Endothelial cell (in vitro differentiated cells): Measurements from ENCODE around the gene TIMM21. TPM values are rescaled to one million over a fixed set of nuclear protein-coding genes. Genes with fewer than 3 reads are reported as not detected.

ENCODE experiments used
- DNase-seq: peaks from one replicate; pipeline ENCODE4 v3.0.0; 2021; ENCODE audit warnings: low spot score
- H3K27ac Mint-ChIP-seq: one replicate; pipeline ENCODE4 v1.8.0; 2021; ENCODE audit warnings: mixed read lengths, inconsistent platforms; ENCODE audit not compliant: unreplicated experiment
- H3K27me3 Mint-ChIP-seq: one replicate; pipeline ENCODE4 v1.8.0; 2021; ENCODE audit warnings: mild to moderate bottlenecking, moderate library complexity, mixed read lengths, inconsistent platforms; ENCODE audit not compliant: unreplicated experiment
- H3K36me3 Mint-ChIP-seq: one replicate; pipeline ENCODE4 v1.8.0; 2021; ENCODE audit warnings: mild to moderate bottlenecking, low read depth, mixed read lengths, inconsistent platforms; ENCODE audit not compliant: unreplicated experiment
- H3K4me1 Mint-ChIP-seq: one replicate; pipeline ENCODE4 v1.8.0; 2021; ENCODE audit warnings: mild to moderate bottlenecking, mixed read lengths, inconsistent platforms; ENCODE audit not compliant: unreplicated experiment
- H3K4me3 Mint-ChIP-seq: one replicate; pipeline ENCODE4 v1.8.0; 2021; ENCODE audit warnings: mild to moderate bottlenecking, mixed read lengths, inconsistent platforms; ENCODE audit not compliant: unreplicated experiment
- H3K9me3 Mint-ChIP-seq: one replicate; pipeline ENCODE4 v1.8.0; 2021; ENCODE audit warnings: mixed read lengths, inconsistent platforms; ENCODE audit not compliant: unreplicated experiment
- CTCF ChIP-seq: fragments of 200-600 bp; sonication (generic); IDR thresholded peaks from one replicate; pipeline ENCODE4 v1.5.0; 2021; ENCODE audit warnings: antibody characterized with exemption; ENCODE audit not compliant: unreplicated experiment
- total RNA-seq: library from RNA; stranded (reverse); fragmentation: NEBNext Ultra II Directional; extraction: Animal tissue kit (Norgen Biotek cat#: 25700); gene quantifications from one replicate; pipeline ENCODE4 v1.2.1, GENCODE V29; 2021; ENCODE audit not compliant: unreplicated experiment

Gene TIMM21
- total RNA-seq, 1 donor from 2014 or later: 22.2 TPM

- Mint-ChIP-seq H3K4me3 (no peak overlapping the region), H3K9me3 (no peaks in the 10 kb centered on the region)
Observed at GRCh38 chr18:74163019-74163660, 14.8 kb downstream of the TIMM21 start.

DNA sequence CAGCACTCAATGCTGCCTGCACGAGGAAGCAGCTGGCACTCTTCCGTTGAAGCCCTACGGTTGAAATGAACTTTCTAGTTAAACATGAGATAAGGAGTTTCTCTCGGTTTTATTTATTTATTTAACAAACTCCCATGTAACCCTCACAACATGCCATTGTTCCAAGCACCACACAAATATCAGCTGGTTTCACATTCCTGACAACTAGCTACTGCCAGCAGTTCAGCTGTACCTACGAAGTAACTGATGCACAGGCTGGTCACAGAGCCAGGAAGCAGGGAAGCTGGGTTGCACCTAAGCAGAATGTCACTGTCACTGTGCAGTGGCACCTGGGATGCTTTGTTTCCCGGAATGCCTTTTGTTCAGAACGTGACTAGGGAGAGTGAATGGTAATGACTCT is 18.1 kb downstream of the TIMM21 start:
- Mint-ChIP-seq H3K4me1 (peaks cover 8% of the 10 kb centered on the region), H3K9me3 (no peaks in the 10 kb centered on the region), H3K4me3 (no peak overlapping the region), H3K36me3 (no peaks in the 10 kb centered on the region), H3K27ac (no peak overlapping the region), H3K27me3 (peaks cover 3% of the 10 kb centered on the region)
- DNase-seq: no peak
- TF ChIP-seq CTCF: no peak

More at GRCh38 chr18:74163019-74163660, 14.8 kb downstream of the TIMM21 start:
- Mint-ChIP-seq H3K27ac (peak overlapping the region; percentile 46), H3K27me3 (peaks cover 4% of the 10 kb centered on the region), H3K36me3 (peaks cover 4% of the 10 kb centered on the region), H3K4me1 (peaks cover 8% of the 10 kb centered on the region)
- DNase-seq: no peak
- TF ChIP-seq CTCF: no peak

GRCh38 chr18:74171910-74172606 is 23.7 kb downstream of the TIMM21 start:
- H3K27ac Mint-ChIP-seq: no peak overlapping the region
- no peaks in the 10 kb centered on the region for H3K9me3 Mint-ChIP-seq
- no peak for DNase-seq
- no peak for TF ChIP-seq CTCF
- H3K4me1 Mint-ChIP-seq: no peaks in the 10 kb centered on the region
- no peak overlapping the region for H3K4me3 Mint-ChIP-seq
- peaks cover 5% of the 10 kb centered on the region for H3K27me3 Mint-ChIP-seq
- H3K36me3 Mint-ChIP-seq: no peaks in the 10 kb centered on the region

DNA sequence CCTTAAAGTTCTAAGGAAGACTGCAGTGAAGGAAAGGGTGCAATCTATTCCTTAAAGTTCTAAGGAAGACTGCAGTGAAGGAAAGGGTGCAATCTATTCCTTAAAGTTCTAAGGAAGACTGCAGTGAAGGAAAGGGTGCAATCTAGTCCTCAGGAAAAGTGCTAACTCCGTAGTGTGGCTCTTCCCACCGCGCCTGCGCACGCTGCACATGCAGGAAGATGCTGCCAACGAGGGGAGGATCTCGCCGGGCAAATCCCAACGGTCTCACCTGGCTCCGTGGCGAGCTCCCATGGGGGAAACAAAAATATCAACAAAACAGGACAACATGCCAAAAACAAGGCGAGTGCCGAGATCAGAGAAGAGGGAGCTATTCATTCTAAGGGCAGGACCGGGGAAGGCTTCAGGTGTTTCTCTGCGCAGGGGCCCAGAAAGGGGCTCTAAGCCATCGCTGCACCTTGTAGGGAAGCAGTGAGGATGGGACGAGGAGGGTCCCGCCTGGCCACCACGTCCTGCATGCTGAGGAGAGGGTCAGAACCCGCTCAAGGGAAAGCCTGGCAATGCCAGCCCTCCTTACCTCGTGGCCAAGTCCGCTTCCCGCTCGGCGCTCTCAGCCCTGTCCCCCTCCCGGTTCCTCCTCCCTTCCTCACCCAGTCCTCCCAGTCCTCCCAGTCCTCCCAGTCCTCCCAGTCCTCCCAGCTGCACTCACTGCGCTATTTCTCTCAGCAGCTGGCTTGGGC is 24.5 kb downstream of the TIMM21 start:
- Mint-ChIP-seq H3K36me3 (no peaks in the 10 kb centered on the region), H3K27me3 (peaks cover 5% of the 10 kb centered on the region), H3K9me3 (no peaks in the 10 kb centered on the region), H3K4me1 (no peaks in the 10 kb centered on the region), H3K27ac (no peak overlapping the region), H3K4me3 (no peak overlapping the region)
- TF ChIP-seq CTCF: no peak
- no peak for DNase-seq

DNA sequence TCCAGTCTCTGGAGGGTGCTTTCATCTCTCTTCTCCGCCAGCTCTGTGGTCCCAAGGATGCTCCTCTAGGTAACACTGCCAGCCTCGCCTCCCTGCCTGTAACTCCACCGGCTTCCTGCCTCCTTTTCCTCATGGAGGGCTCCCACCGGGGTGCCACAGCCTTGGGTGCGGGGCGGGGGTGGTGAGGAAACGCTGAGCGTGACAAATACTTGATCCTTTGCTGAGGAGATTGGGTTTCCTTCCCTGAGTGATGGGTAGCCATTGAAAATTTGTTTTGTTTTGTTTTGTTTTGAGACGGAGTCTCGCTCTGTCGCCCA is 25.1 kb downstream of the TIMM21 start:
- Mint-ChIP-seq H3K9me3 (no peaks in the 10 kb centered on the region), H3K27me3 (peaks cover 5% of the 10 kb centered on the region), H3K27ac (no peak overlapping the region), H3K4me3 (no peak overlapping the region), H3K4me1 (no peaks in the 10 kb centered on the region), H3K36me3 (no peaks in the 10 kb centered on the region)
- DNase-seq: no peak
- TF ChIP-seq CTCF: no peak
